CD4-positive, alpha-beta T cell (primary cell): ENCODE results near the gene THAP7. TPM values are rescaled to one million over a fixed set of nuclear protein-coding genes. Genes with fewer than 3 reads are reported as not detected.
A peak's percentile ranks its signal among the peaks of the same experiment; 100 is the strongest.
"Not testable (repeated sequence)": the region's sequence is repeated elsewhere in the genome, so short reads cannot be mapped to it uniquely, and the experiment has no call there.

Source experiments
- ATAC-seq: fragments of 200-7000 bp; cut with Tn5 transposase; one replicate; pipeline ENCODE4 v1.10.0; 2022; ENCODE audit warnings: mild to moderate bottlenecking; ENCODE audit not compliant: poor library complexity
- CTCF ChIA-PET: fragments of 350-600 bp; sonication (Branson Sonifier 250); formaldehyde crosslinking; loops from one replicate; lab custom pipeline; 2021; ENCODE audit warnings: antibody characterized with exemption, inconsistent platforms; lab: Charles Lee
- POLR2A ChIA-PET: fragments of 350-600 bp; sonication (Branson Sonifier 250); formaldehyde crosslinking; loops from one replicate; lab custom pipeline; 2021; ENCODE audit warnings: antibody characterized with exemption, inconsistent platforms; lab: Charles Lee
- DNase-seq, 14 experiments: peaks; one replicate each; pipeline ENCODE4 v3.0.0-alpha.2; 2013 to 2020; ENCODE audit warnings: mixed read lengths in 2 of 14
- H3K27ac ChIP-seq, 2 donors: one replicate each; pipeline versions ENCODE4 v1.5.1 to v1.7.0; 2013; ENCODE audit warnings: low read length in 2 of 2, low read depth in 1 of 2, mild to moderate bottlenecking in 1 of 2
- H3K27me3 ChIP-seq, 2 experiments: 1 replicate in 1 of 2; 2 replicates in 1 of 2; pipeline versions ENCODE4 v1.6.1 to v1.7.0; 2013; ENCODE audit warnings: low read length in 2 of 2, control low read depth in 1 of 2, mild to moderate bottlenecking in 1 of 2, moderate library complexity in 1 of 2; ENCODE audit not compliant: insufficient read depth in 2 of 2, control insufficient read depth in 1 of 2
- H3K36me3 ChIP-seq: one replicate; pipeline ENCODE4 v1.6.1; 2013; ENCODE audit warnings: low read length, control low read depth; ENCODE audit not compliant: insufficient read depth
- H3K4me1 ChIP-seq: one replicate; pipeline ENCODE4 v1.6.1; 2013; ENCODE audit warnings: low read length, control low read depth; ENCODE audit not compliant: insufficient read depth
- H3K4me3 ChIP-seq: one replicate; pipeline ENCODE4 v1.5.1; 2013; ENCODE audit warnings: mild to moderate bottlenecking, low read length, moderate library complexity
- H3K9me3 ChIP-seq, 2 experiments: 1 replicate in 1 of 2; 2 replicates in 1 of 2; pipeline versions ENCODE4 v1.6.1 to v1.7.0; 2013; ENCODE audit warnings: low read length in 2 of 2, mild to moderate bottlenecking in 2 of 2, control low read depth in 1 of 2, moderate library complexity in 1 of 2; ENCODE audit not compliant: control insufficient read depth in 1 of 2, insufficient read depth in 1 of 2
- H3K27ac Mint-ChIP-seq: one replicate; pipeline ENCODE4 v1.8.0; 2020; ENCODE audit warnings: mixed read lengths
- H3K27me3 Mint-ChIP-seq: one replicate; pipeline ENCODE4 v1.8.0; 2021; ENCODE audit warnings: mixed read lengths
- H3K36me3 Mint-ChIP-seq: one replicate; pipeline ENCODE4 v1.8.0; 2021; ENCODE audit warnings: low read depth, mixed read lengths
- H3K4me1 Mint-ChIP-seq: one replicate; pipeline ENCODE4 v1.8.0; 2021; ENCODE audit warnings: low read depth, mixed read lengths
- H3K4me3 Mint-ChIP-seq: one replicate; pipeline ENCODE4 v1.8.0; 2020; ENCODE audit warnings: mild to moderate bottlenecking, mixed read lengths
- H3K9me3 Mint-ChIP-seq: one replicate; pipeline ENCODE4 v1.8.0; 2020; ENCODE audit warnings: mixed read lengths
- CTCF ChIP-seq: fragments of 200-600 bp; IDR thresholded peaks from one replicate; pipeline ENCODE4 v1.8.0; 2022; ENCODE audit warnings: antibody characterized with exemption, mild to moderate bottlenecking
- intact Hi-C, 2 experiments: fragments of 100-400 bp; cut with DNase I in 1 of 2; cut with micrococcal nuclease in 1 of 2; formaldehyde crosslinking; loops; one replicate each; pipeline versions ENCODE4 v1.15.1 to v1.9.0; 2023 to 2025; cut with DNase I, micrococcal nuclease
- total RNA-seq, 174 experiments: library from RNA in 2 of 174; stranded (reverse) in 2 of 174; gene quantifications; one replicate each; pipeline ENCODE4 v1.2.3 and lab custom pipeline; 2021 to 2026

The THAP7 gene
- total RNA-seq, 2 experiments from 2014 or later: 82.7 to 84.0 TPM

- Histone ChIP-seq H3K27me3 (no peaks in the 10 kb centered on the region), H3K4me3 (no peak overlapping the region), H3K4me1 (peaks cover 20% of the 10 kb centered on the region), H3K27ac (no peak overlapping the region), H3K36me3 (no peaks in the 10 kb centered on the region), H3K9me3 (no peaks in the 10 kb centered on the region)
- ChIA-PET POLR2A (interaction anchor here (3.2 kb wide), 1 partner anchor 9 kb away, joined by 22 read pairs; the partner anchor contains the start of gene THAP7), CTCF (no interaction called here)
- H3K36me3 Mint-ChIP-seq: no peaks in the 10 kb centered on the region
- H3K27me3 Mint-ChIP-seq: no peaks in the 10 kb centered on the region
- intact Hi-C loops: no loop called here
- no peak for ATAC-seq
- peaks cover 21% of the 10 kb centered on the region for H3K4me1 Mint-ChIP-seq
- no peak overlapping the region for H3K27ac Mint-ChIP-seq
- no peak overlapping the region for H3K4me3 Mint-ChIP-seq
- no peak for TF ChIP-seq CTCF
- DNase-seq: no peak
- no peaks in the 10 kb centered on the region for H3K9me3 Mint-ChIP-seq
These were observed 8.7 kb upstream of the THAP7 start for GRCh38 chr22:21010426-21011113.

DNA sequence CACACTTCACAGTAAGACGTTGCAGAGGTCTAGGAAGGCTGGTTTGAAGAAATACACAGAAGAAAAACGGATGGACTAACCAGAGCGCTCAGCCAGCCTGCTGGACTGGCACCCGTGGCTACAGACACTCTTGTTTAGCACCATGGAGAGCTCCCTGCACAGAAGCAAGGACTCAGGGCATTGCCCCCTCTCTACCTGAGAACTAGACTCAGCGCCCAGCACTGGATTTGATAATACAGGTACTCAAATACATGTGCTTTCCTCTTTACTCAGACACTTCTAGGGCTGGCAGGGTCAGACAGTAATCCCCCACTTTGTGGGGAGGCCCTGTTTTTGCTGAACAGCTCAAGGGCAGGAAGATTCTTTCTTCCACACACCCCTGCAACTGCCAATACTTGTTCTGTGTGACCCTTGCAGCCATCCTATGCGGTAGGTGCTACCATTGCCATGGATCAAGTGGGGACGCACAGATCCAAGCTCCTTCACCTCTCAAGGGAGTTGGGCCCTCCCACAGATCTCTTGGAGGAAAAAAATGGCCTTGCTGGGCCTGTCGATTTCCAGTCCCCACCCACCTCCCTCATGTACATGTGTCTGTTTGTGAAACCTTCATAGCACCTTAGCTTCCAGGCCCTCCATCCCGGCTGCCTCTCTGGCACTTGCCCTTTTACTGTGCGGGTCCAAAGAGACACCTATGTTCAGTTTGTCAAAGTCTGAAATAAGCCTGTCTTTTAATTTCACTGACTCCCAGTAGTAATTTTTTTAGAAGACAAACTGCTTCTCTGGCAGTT lies 7.9 kb upstream of the THAP7 start:
- H3K9me3 ChIP-seq: no peaks in the 10 kb centered on the region
- no peaks in the 10 kb centered on the region for H3K9me3 Mint-ChIP-seq
- peaks cover 12% of the 10 kb centered on the region for H3K4me1 ChIP-seq
- H3K4me1 Mint-ChIP-seq: peaks cover 15% of the 10 kb centered on the region
- H3K4me3 Mint-ChIP-seq: peak overlapping the region; percentile 42
- no peak overlapping the region for H3K27ac ChIP-seq
- peak in 4 of 14 experiments; percentile 10 to 64 (median 42) for DNase-seq
- ATAC-seq: no peak
- no peaks in the 10 kb centered on the region for H3K36me3 Mint-ChIP-seq
- H3K27ac Mint-ChIP-seq: no peak overlapping the region
- POLR2A ChIA-PET: no interaction called here
- TF ChIP-seq CTCF: no peak
- no peak overlapping the region for H3K4me3 ChIP-seq
- no peaks in the 10 kb centered on the region for H3K27me3 Mint-ChIP-seq
- CTCF ChIA-PET: no interaction called here
- no peaks in the 10 kb centered on the region for H3K36me3 ChIP-seq
- intact Hi-C loops: no loop called here
- no peaks in the 10 kb centered on the region for H3K27me3 ChIP-seq

DNA sequence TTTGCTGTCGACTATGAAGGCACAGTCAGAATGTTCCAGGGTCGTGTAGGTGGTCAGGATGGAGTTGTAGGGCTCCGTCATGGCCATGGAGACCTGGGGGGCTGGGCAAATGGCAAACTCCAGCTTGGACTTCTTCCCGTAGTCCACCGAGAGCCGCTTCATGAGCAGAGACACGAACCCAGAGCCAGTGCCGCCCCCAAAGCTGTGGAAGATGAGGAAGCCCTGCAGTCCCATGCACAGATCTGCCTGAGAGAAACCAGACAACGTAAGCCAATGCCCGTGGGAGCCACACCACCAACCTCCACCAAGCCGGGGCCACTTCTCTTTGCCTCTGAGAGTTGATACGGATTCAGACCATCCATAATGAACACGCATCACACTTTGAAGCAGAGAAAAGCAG lies 7.3 kb upstream of the THAP7 start:
- H3K27me3 ChIP-seq, H3K36me3 ChIP-seq, H3K4me1 ChIP-seq, H3K27ac ChIP-seq, H3K4me1 Mint-ChIP-seq, DNase-seq, H3K9me3 ChIP-seq, H3K4me3 Mint-ChIP-seq, H3K27me3 Mint-ChIP-seq, ATAC-seq, CTCF ChIA-PET, H3K4me3 ChIP-seq, intact Hi-C loops, H3K27ac Mint-ChIP-seq, H3K9me3 Mint-ChIP-seq, H3K36me3 Mint-ChIP-seq, POLR2A ChIA-PET: not testable (repeated sequence)
